Endothelial cell of umbilical vein (primary cell): Measurements from ENCODE around the gene OOEP. TPM values are rescaled to one million over a fixed set of nuclear protein-coding genes. Genes with fewer than 3 reads are reported as not detected.

Source experiments
- BruUV-seq: library from RNA; stranded (reverse); fragments of 400-500 nt; replicated peaks from 2 replicates; lab custom pipeline; 2021; lab: Mats Ljungman, UMichigan
- CTCF ChIA-PET: fragments of 300-600, 350-600 bp; sonication (Branson Sonifier 250); formaldehyde crosslinking; loops from one replicate; lab custom pipeline; 2021; ENCODE audit warnings: antibody characterized with exemption, inconsistent platforms; lab: Charles Lee
- POLR2A ChIA-PET: fragments of 300-600, 350-600 bp; sonication (Branson Sonifier 250); formaldehyde crosslinking; loops from one replicate; lab custom pipeline; 2021; ENCODE audit warnings: antibody characterized with exemption, inconsistent platforms; lab: Charles Lee
- DNase-seq: peaks from one replicate; pipeline ENCODE4 v3.0.0-alpha.2; 2011; ENCODE audit warnings: low read depth, low spot score
- FAIRE-seq: peaks from 2 replicates; lab custom pipeline; 2011; peaks lifted over from hg19 to GRCh38; lab: Jason Lieb, UNC
- H2AFZ ChIP-seq: 2 replicates; pipeline ENCODE4 v1.6.0; 2012; ENCODE audit warnings: low read depth, low read length, control low read depth, inconsistent platforms
- H3K27ac ChIP-seq: 2 replicates; pipeline ENCODE4 v1.5.1; 2011; ENCODE audit warnings: low read depth, mild to moderate bottlenecking, control low read depth, low read length, moderate library complexity; ENCODE audit not compliant: insufficient read depth
- H3K27me3 ChIP-seq, 2 experiments: 2 replicates each; pipeline versions ENCODE4 v1.6.0 to v1.6.1; 2011; ENCODE audit warnings: low read length in 2 of 2, mixed read lengths in 1 of 2; ENCODE audit not compliant: control insufficient read depth in 2 of 2, insufficient read depth in 2 of 2
- H3K36me3 ChIP-seq, 2 experiments: 2 replicates in 1 of 2; 3 replicates in 1 of 2; pipeline ENCODE4 v1.5.1; 2011; ENCODE audit warnings: low read length in 2 of 2, mild to moderate bottlenecking in 1 of 2, moderate library complexity in 1 of 2; ENCODE audit not compliant: control insufficient read depth in 2 of 2, insufficient read depth in 2 of 2; ENCODE audit errors: extremely low read depth in 1 of 2
- H3K4me1 ChIP-seq: 3 replicates; pipeline ENCODE4 v1.5.1; 2011; ENCODE audit warnings: mild to moderate bottlenecking, low read length; ENCODE audit not compliant: control insufficient read depth, insufficient read depth; ENCODE audit errors: extremely low read depth
- H3K4me2 ChIP-seq: 2 replicates; pipeline ENCODE4 v1.6.1; 2011; ENCODE audit warnings: low read length, control low read depth, mixed read lengths; ENCODE audit not compliant: insufficient read depth
- H3K4me3 ChIP-seq, 3 experiments: fragments of 200-600 bp in 1 of 3; sonication (generic), shearing (Covaris generic) in 1 of 3; replicated peaks in 1 of 3; 2 replicates each; pipeline ENCODE4 v1.5.1; 2011 to 2016; ENCODE audit warnings: control low read depth in 3 of 3, low read length in 3 of 3, mild to moderate bottlenecking in 2 of 3, inconsistent platforms in 1 of 3, low read depth in 1 of 3, moderate library complexity in 1 of 3; ENCODE audit not compliant: insufficient read depth in 1 of 3
- H3K79me2 ChIP-seq: 2 replicates; pipeline ENCODE4 v1.6.0; 2012; ENCODE audit warnings: low read length, inconsistent platforms; ENCODE audit not compliant: control insufficient read depth, insufficient read depth
- H3K9ac ChIP-seq: replicated peaks from 2 replicates; pipeline ENCODE3; 2011; ENCODE audit warnings: low read length, control low read depth; ENCODE audit not compliant: insufficient read depth; ENCODE audit errors: extremely low read depth
- H3K9me1 ChIP-seq: replicated peaks from 3 replicates; pipeline ENCODE4 v1.6.0; 2011; ENCODE audit warnings: mild to moderate bottlenecking, low read length; ENCODE audit not compliant: control insufficient read depth, insufficient read depth; ENCODE audit errors: extremely low read depth
- H3K9me3 ChIP-seq: replicated peaks from 2 replicates; pipeline ENCODE4 v1.5.1; 2012; ENCODE audit warnings: low read length, inconsistent platforms; ENCODE audit not compliant: control insufficient read depth, insufficient read depth
- H4K20me1 ChIP-seq: replicated peaks from 2 replicates; pipeline ENCODE3; 2011; ENCODE audit warnings: mild to moderate bottlenecking, low read length; ENCODE audit not compliant: control insufficient read depth, insufficient read depth; ENCODE audit errors: extremely low read depth
- EZH2 ChIP-seq: IDR thresholded peaks from 2 replicates; pipeline ENCODE4 v1.6.1; 2012; ENCODE audit warnings: borderline replicate concordance, low read depth, mild to moderate bottlenecking, moderate library complexity, low read length, inconsistent platforms; ENCODE audit not compliant: severe bottlenecking
- FOS ChIP-seq: IDR thresholded peaks from 2 replicates; pipeline ENCODE4 v1.6.1; 2011; ENCODE audit warnings: mild to moderate bottlenecking, low read length, moderate library complexity, borderline replicate concordance; ENCODE audit not compliant: insufficient read depth
- GATA2 ChIP-seq: IDR thresholded peaks from 2 replicates; pipeline ENCODE4 v1.7.0; 2011; ENCODE audit warnings: low read depth, mild to moderate bottlenecking, moderate library complexity, mixed read lengths, low read length; ENCODE audit not compliant: insufficient read length, insufficient read depth
- JUN ChIP-seq: IDR thresholded peaks from 2 replicates; pipeline ENCODE4 v1.6.1; 2011; ENCODE audit warnings: borderline replicate concordance, low read depth; ENCODE audit not compliant: insufficient read length, insufficient read depth
- MYC ChIP-seq: IDR thresholded peaks from one replicate; pipeline ENCODE4 v1.6.1; 2011; ENCODE audit warnings: mild to moderate bottlenecking, low read depth, low read length
- POLR2A ChIP-seq: IDR thresholded peaks from 2 replicates; pipeline ENCODE4 v1.6.1; 2012; ENCODE audit warnings: low read depth, mild to moderate bottlenecking, control low read depth, low read length
- dilution Hi-C: fragments of 300-500 bp; cut with MboI; formaldehyde crosslinking; loops from one replicate; pipeline ENCODE4 v1.15.0; 2019; ENCODE audit warnings: low sequenced_read_pairs; ENCODE audit not compliant: extremely low pct_ligation_motif_present
- intact Hi-C: fragments of 100-400 bp; cut with micrococcal nuclease; formaldehyde crosslinking; loops from one replicate; pipeline ENCODE4 v1.10.0; 2022
- polyA plus RNA-seq, 4 experiments: library from polyadenylated mRNA; depleted of rRNA in 3 of 4; stranded (reverse) in 3 of 4; unstranded in 1 of 4; fragments of >200 nt; gene quantifications; 2 replicates each; pipeline versions ENCODE4 v1.2.1 to v1.2.3, GENCODE V29; 2011 to 2012; ENCODE audit warnings: missing spikeins in 1 of 4
- total RNA-seq: library from RNA; stranded (reverse); gene quantifications from 2 replicates; pipeline ENCODE4 v1.2.3, GENCODE V29; 2021
- TF ChIP-seq, protein P1 (sequence below), 2 donors: IDR thresholded peaks; 1 replicate in 1 of 2; 2 replicates in 1 of 2; pipeline ENCODE4 v1.5.1; 2011; ENCODE audit warnings: low read length in 2 of 2, mild to moderate bottlenecking in 2 of 2, moderate library complexity in 2 of 2, control low read depth in 1 of 2, inconsistent platforms in 1 of 2, low read depth in 1 of 2; ENCODE audit not compliant: insufficient read depth in 1 of 2; ENCODE audit errors: extremely low read depth in 1 of 2

The OOEP gene
- total and polyA plus RNA-seq, 2 donors (not counting 3 experiments of a cell fraction or from before 2014, with no cell fraction given): 0.19 TPM; not detected in 1

DNA sequence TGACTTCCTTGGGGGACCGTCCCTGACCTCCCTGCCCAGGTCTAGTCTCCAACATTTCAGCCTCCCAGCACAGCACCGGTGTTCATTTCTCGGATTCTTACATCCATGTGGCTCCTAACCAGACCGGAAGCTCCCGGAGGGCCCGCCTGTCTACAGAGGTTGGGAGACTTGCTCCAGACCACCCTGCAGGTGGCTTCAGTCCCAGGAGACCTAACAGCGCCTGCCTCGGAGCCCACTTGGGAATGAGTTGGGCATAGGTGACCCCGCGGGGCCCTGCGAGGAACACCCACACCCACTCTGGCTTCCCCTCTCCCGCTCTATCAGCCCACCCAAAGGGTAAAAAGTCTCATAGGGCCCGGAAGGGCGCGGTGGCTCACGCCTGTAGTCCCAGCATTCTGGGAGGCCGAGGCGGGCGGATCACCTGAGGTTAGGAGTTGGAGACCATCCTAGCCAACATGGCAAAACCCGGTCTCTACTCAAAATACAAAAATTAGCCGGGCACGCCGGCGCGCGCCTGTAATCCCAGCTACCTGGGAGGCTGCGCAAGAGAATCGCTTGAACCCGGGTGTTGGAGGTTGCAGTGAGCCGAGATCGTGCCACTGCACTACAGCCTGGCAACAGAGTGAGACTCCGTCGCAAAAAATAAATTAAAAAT, 21.0 kb downstream of the OOEP start:
- dilution Hi-C loops: no loop called here
- H3K4me3 ChIP-seq: no peak overlapping the region

DNA sequence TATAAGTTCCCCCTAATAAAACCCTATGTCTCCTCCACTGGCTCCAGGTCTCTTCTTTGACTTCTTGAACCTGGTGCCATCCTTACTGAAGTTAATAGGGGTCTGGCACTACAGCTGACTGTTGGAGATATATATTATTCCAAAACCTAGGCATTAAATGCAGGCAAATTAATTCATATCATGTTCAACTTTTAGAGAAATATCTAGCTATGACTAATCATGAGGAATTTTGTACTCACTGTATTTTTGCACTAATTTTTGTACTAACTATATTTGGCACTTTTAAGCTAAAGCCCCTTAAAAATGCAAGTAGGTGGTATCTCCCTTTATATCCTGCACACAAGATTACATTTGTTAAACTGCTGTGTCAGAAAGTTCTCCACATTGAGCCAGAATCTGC, 26.5 kb downstream of the OOEP start:
- Histone ChIP-seq H3K27me3 (peaks cover 6 to 9% of the 10 kb centered on the region in 2 experiments), H3K27ac (no peak overlapping the region), H3K9me1 (no peaks in the 10 kb centered on the region), H3K9ac (no peak overlapping the region), H3K4me1 (no peaks in the 10 kb centered on the region), H2AFZ (no peak overlapping the region), H3K4me2 (no peak overlapping the region), H3K9me3 (no peaks in the 10 kb centered on the region), H3K79me2 (no peaks in the 10 kb centered on the region), H4K20me1 (no peaks in the 10 kb centered on the region), H3K36me3 (no peaks in the 10 kb centered on the region), H3K4me3 (no peak overlapping the region)
- intact Hi-C loops: no loop called here
- TF ChIP-seq JUN (no peak), FOS (no peak), POLR2A (no peak), MYC (no peak)
- TF ChIP-seq, protein P1, sequence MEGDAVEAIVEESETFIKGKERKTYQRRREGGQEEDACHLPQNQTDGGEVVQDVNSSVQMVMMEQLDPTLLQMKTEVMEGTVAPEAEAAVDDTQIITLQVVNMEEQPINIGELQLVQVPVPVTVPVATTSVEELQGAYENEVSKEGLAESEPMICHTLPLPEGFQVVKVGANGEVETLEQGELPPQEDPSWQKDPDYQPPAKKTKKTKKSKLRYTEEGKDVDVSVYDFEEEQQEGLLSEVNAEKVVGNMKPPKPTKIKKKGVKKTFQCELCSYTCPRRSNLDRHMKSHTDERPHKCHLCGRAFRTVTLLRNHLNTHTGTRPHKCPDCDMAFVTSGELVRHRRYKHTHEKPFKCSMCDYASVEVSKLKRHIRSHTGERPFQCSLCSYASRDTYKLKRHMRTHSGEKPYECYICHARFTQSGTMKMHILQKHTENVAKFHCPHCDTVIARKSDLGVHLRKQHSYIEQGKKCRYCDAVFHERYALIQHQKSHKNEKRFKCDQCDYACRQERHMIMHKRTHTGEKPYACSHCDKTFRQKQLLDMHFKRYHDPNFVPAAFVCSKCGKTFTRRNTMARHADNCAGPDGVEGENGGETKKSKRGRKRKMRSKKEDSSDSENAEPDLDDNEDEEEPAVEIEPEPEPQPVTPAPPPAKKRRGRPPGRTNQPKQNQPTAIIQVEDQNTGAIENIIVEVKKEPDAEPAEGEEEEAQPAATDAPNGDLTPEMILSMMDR (IDR thresholded peaks at IDR 0.05; ENCODE audit: extremely low read depth in 1 of 2, insufficient read depth in 1 of 2, low read depth in 1 of 2, low read length in 2 of 2): no peak
- CTCF ChIA-PET: interaction anchor here (0.7 to 1.6 kb wide), 3 partner anchors 12 to 310 kb away, joined by 3 to 6 read pairs (median 3); no protein-coding TSS in a partner anchor
- dilution Hi-C loops: no loop called here
- no TSS peak for BruUV-seq
- no peak for FAIRE-seq
- DNase-seq: no peak
- POLR2A ChIA-PET: no interaction called here

More for the DNA sequence above, 21.0 kb downstream of the OOEP start:
- Histone ChIP-seq H2AFZ (no peak overlapping the region), H3K9ac (no peak overlapping the region), H3K27ac (no peak overlapping the region), H3K4me1 (no peaks in the 10 kb centered on the region), H3K79me2 (no peaks in the 10 kb centered on the region), H3K4me2 (no peak overlapping the region), H3K36me3 (no peaks in the 10 kb centered on the region), H3K27me3 (peaks cover 26 to 28% of the 10 kb centered on the region in 2 experiments), H4K20me1 (no peaks in the 10 kb centered on the region), H3K9me3 (no peaks in the 10 kb centered on the region), H3K9me1 (no peaks in the 10 kb centered on the region)
- no TSS peak for BruUV-seq
- TF ChIP-seq EZH2 (peak; percentile 47), JUN (no peak), GATA2 (no peak)
- no peak for FAIRE-seq
- ChIA-PET POLR2A (interaction anchor here (0.6 kb wide), 1 partner anchor 17 kb away, joined by 4 read pairs; no protein-coding TSS in a partner anchor), CTCF (interaction anchor here (1.0 to 2.0 kb wide), 4 partner anchors 22 to 63 kb away, joined by 3 to 11 read pairs (median 4); no protein-coding TSS in a partner anchor)
- intact Hi-C loops: no loop called here
- no peak for DNase-seq
